A549 (cell line): Measurements from ENCODE around the gene SORCS2.

Experiments
- POLR2A ChIP-seq: IDR thresholded peaks from 2 replicates; pipeline ENCODE4 v1.6.1; 2012; ENCODE audit warnings: mild to moderate bottlenecking, low read length
- TP53 ChIP-seq: fragments of 250-450 bp; sonication (Bioruptor Pico); IDR thresholded peaks from 2 replicates; pipeline ENCODE4 v1.5.0; 2021; ENCODE audit warnings: mild to moderate bottlenecking, moderate library complexity

- TF ChIP-seq TP53 (no peak), POLR2A (no peak)
Measured at GRCh38 chr4:7252510-7253340, 60.4 kb downstream of the SORCS2 start.
